Transverse colon (tissue), 4 donors: ENCODE measurements around the gene ACTR8. TPM values are rescaled to one million over a fixed set of nuclear protein-coding genes. Genes with fewer than 3 reads are reported as not detected.

Source experiments
- DNase-seq: peaks from one replicate; pipeline ENCODE4 v3.0.0-alpha.2; 2019
- H3K27ac ChIP-seq, 4 donors: fragments of 200-600 bp; sonication (generic); 2 replicates each; pipeline ENCODE4 v1.5.1; 2016 to 2018; ENCODE audit warnings: inconsistent platforms in 4 of 4
- H3K27me3 ChIP-seq: fragments of 200-600 bp; sonication (generic); 2 replicates; pipeline ENCODE4 v1.5.1; 2017; ENCODE audit warnings: inconsistent platforms
- H3K36me3 ChIP-seq, 4 donors: fragments of 200-600 bp; sonication (generic); 2 replicates each; pipeline ENCODE4 v1.5.1; 2017 to 2019; ENCODE audit warnings: inconsistent platforms in 4 of 4
- H3K4me1 ChIP-seq, 4 donors: fragments of 200-600 bp; sonication (generic); 2 replicates each; pipeline ENCODE4 v1.5.1; 2017 to 2020; ENCODE audit warnings: inconsistent platforms in 4 of 4
- H3K4me3 ChIP-seq, 4 donors: fragments of 200-600 bp; sonication (generic); 1 replicate in 1 of 4; 2 replicates in 3 of 4; pipeline versions ENCODE4 v1.5.1 to v1.6.1; 2017 to 2019; ENCODE audit warnings: inconsistent platforms in 4 of 4
- H3K9me3 ChIP-seq, 2 donors: fragments of 200-600 bp; sonication (generic); 2 replicates each; pipeline ENCODE4 v1.5.1; 2017 to 2019; ENCODE audit warnings: inconsistent platforms in 2 of 2
- EP300 ChIP-seq: sonication (generic); formaldehyde crosslinking; IDR thresholded peaks from one replicate; pipeline ENCODE4 v1.6.1; 2017; ENCODE audit warnings: antibody characterized with exemption, low read depth
- POLR2A ChIP-seq: fragments of 450-650 bp; IDR thresholded peaks from one replicate; pipeline ENCODE4 v1.6.1; 2016; ENCODE audit warnings: antibody characterized with exemption, mild to moderate bottlenecking, moderate library complexity
- POLR2AphosphoS5 ChIP-seq, 3 donors: sonication (generic); formaldehyde crosslinking; IDR thresholded peaks; one replicate each; pipeline ENCODE4 v1.6.1; 2016; ENCODE audit warnings: antibody characterized with exemption in 3 of 3
- WGBS, 2 donors: methylation state at CpG; one replicate each; pipeline ENCODE4 v1.1.5; 2018; ENCODE audit warnings: low coverage in 1 of 2; 5-methylcytosine and 5-hydroxymethylcytosine counted together
- in situ Hi-C, 4 donors: fragments of 200-750 bp; cut with MboI; loops; one replicate each; pipeline versions ENCODE4 v1.15.0 to v1.15.1; 2017; ENCODE audit warnings: low sequenced_read_pairs in 3 of 4, low pct_ligation_motif_present in 1 of 4, low pct_unique_long_range_greater_than_20kb in 1 of 4
- intact Hi-C: fragments of 100-400 bp; cut with DNase I; formaldehyde crosslinking; loops from one replicate; pipeline ENCODE4 v1.15.1; 2023; ENCODE audit warnings: low total_unique reads
- total RNA-seq, 4 donors: library from RNA; depleted of rRNA; stranded (reverse); fragments of >200 nt; gene quantifications; one replicate each; pipeline ENCODE4 v1.1.0, GENCODE V29; 2016
- TF ChIP-seq, protein P1 (sequence below), 5 experiments: fragments of 200-600 bp in 3 of 5; fragments of 450-650 bp in 2 of 5; sonication (generic) in 3 of 5; IDR thresholded peaks; 1 replicate in 2 of 5; 2 replicates in 3 of 5; pipeline ENCODE4 v1.5.1; 2016 to 2017; ENCODE audit warnings: antibody characterized with exemption in 5 of 5, inconsistent platforms in 3 of 5, mild to moderate bottlenecking in 2 of 5, moderate library complexity in 1 of 5

ACTR8 gene
- total RNA-seq, 4 donors from 2014 or later = 23.2 to 31.8 (median 28.7) TPM

DNA sequence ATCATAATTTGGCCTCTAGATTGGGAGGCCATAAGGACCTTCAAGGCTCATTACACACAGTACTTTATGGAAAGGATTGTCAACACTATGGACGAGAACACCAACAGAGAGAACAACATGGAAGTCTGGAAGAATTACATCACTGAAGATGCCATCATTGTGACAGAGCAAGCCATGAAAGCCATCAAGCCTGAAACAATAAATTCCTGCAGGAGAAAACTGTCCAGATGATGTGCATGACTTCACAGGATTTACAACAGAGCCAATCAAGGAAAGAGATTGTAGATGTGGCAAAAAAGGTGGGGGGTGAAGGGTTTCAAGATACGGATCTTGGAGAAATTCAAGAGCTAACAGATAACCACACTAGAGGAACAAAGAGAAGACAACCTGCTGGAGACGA is 19.7 kb downstream of the ACTR8 start:
- intact Hi-C loops = no loop called here
- Histone ChIP-seq H3K4me1 (no peaks in the 10 kb centered on the region), H3K4me3 (no peak overlapping the region), H3K9me3 (no peaks in the 10 kb centered on the region), H3K36me3 (peaks cover 0 to 47% (median 18%) of the 10 kb centered on the region in 4 donors), H3K27ac (no peak overlapping the region), H3K27me3 (no peaks in the 10 kb centered on the region)
- no peak for TF ChIP-seq POLR2AphosphoS5 (IDR thresholded peaks at IDR 0.05)
- TF ChIP-seq POLR2A = no peak
- TF ChIP-seq, protein P1, sequence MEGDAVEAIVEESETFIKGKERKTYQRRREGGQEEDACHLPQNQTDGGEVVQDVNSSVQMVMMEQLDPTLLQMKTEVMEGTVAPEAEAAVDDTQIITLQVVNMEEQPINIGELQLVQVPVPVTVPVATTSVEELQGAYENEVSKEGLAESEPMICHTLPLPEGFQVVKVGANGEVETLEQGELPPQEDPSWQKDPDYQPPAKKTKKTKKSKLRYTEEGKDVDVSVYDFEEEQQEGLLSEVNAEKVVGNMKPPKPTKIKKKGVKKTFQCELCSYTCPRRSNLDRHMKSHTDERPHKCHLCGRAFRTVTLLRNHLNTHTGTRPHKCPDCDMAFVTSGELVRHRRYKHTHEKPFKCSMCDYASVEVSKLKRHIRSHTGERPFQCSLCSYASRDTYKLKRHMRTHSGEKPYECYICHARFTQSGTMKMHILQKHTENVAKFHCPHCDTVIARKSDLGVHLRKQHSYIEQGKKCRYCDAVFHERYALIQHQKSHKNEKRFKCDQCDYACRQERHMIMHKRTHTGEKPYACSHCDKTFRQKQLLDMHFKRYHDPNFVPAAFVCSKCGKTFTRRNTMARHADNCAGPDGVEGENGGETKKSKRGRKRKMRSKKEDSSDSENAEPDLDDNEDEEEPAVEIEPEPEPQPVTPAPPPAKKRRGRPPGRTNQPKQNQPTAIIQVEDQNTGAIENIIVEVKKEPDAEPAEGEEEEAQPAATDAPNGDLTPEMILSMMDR (IDR thresholded peaks at IDR 0.05) = no peak
- TF ChIP-seq EP300 = no peak
- WGBS, 2 donors = 83 to 93% methylated on average over 3 of the region's 3 CpGs
- in situ Hi-C loops = no loop called here
- DNase-seq = no peak

DNA sequence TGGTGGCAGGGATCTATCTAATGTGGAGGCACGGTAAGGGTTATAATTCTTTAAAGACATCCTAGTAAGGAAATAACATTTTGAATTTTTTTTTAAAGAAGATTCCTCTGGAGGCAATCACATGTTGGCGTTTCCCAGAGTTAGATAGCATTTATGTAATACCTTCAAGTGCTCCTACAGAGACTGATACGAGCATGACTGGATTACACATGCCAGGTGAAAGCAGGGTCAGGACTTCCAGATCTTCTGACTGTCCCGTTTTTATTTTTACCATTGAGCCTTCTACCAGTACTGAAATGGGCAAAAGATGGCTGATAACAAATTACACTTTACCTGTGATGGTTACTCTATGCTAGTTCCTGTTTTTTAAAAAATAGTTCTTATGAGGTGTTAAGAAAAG is 21.8 kb downstream of the ACTR8 start:
- TF ChIP-seq EP300 = no peak
- TF ChIP-seq POLR2A = no peak
- TF ChIP-seq POLR2AphosphoS5 (IDR thresholded peaks at IDR 0.05) = no peak
- TF ChIP-seq, protein P1 (IDR thresholded peaks at IDR 0.05) = no peak
- no peaks in the 10 kb centered on the region for H3K27me3 ChIP-seq
- H3K27ac ChIP-seq = no peak overlapping the region
- H3K4me1 ChIP-seq = no peaks in the 10 kb centered on the region
- H3K9me3 ChIP-seq = no peaks in the 10 kb centered on the region
- H3K4me3 ChIP-seq = no peak overlapping the region
- WGBS, 2 donors = 72 to 100% methylated on average over 2 to 4 of the region's 4 CpGs
- DNase-seq = no peak
- H3K36me3 ChIP-seq = peaks cover 0 to 44% (median 15%) of the 10 kb centered on the region in 4 donors
- in situ Hi-C loops = no loop called here
- intact Hi-C loops = no loop called here

DNA sequence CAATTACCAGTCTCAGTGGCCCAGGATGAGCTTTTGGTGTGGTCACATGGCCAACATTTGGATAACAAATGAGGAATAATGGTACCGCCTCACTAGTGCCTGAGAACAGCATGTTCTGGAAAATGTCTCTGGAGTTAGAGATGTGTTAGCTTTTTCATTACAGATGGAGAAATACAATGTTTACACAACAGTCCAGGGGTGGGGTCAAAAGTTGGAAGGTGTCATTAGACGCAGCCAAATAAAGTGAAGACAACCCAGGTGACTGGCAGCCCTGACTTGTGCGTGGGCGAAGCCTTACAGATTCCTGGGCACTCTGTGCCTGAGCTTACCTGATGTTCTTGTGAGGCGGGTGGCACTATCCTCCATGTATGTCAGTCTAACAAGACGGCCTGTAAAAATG is 22.8 kb downstream of the ACTR8 start:
- Histone ChIP-seq H3K27ac (no peak overlapping the region), H3K27me3 (no peaks in the 10 kb centered on the region), H3K4me1 (no peaks in the 10 kb centered on the region), H3K36me3 (peaks cover 0 to 37% (median 11%) of the 10 kb centered on the region in 4 donors), H3K4me3 (no peak overlapping the region), H3K9me3 (no peaks in the 10 kb centered on the region)
- no peak for DNase-seq
- TF ChIP-seq POLR2AphosphoS5 (IDR thresholded peaks at IDR 0.05) (no peak), EP300 (no peak), POLR2A (no peak)
- TF ChIP-seq, protein P1 (IDR thresholded peaks at IDR 0.05) = no peak
- 79 to 84% methylated on average over 5 to 6 of the region's 6 CpGs for WGBS, 2 donors
- intact Hi-C loops = no loop called here
- in situ Hi-C loops = no loop called here

DNA sequence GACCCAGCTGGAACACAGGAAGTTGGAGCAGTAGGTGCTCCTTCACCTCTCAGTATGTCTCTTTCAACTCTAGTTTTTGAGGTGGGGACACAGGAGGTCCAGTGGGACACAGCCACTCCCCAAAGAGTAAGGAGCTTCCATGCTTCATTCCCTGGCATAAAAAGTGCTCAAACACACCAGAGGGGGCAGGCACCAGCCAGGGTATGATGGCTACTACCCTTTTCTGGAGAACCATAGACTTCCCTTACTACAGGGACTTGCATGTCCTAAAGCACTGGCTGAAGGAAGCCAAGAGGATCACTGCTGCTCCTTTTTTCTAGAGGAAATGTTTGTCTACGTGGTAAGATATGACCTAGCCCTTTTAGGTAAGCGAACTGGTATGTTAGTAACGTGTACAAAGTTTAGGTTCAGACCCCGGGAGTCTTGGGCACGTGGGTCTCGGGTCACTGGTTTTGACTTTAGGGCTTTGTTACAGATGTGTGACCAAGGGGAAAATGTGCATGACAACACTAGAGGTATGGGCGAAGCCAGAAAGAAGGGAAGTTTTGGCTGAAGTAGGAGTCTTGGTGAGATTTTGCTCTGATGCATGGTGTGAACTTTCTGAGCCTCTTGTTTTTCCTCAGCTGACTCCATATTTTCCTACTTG is 23.7 kb downstream of the ACTR8 start:
- H3K4me1 ChIP-seq = no peaks in the 10 kb centered on the region
- no peak overlapping the region for H3K4me3 ChIP-seq
- no peak for DNase-seq
- no peaks in the 10 kb centered on the region for H3K9me3 ChIP-seq
- WGBS, 2 donors = 81 to 87% methylated on average over 3 to 7 of the region's 7 CpGs
- intact Hi-C loops (no loop called here), in situ Hi-C loops (no loop called here)
- no peaks in the 10 kb centered on the region for H3K27me3 ChIP-seq
- no peak overlapping the region for H3K27ac ChIP-seq
- H3K36me3 ChIP-seq = peaks cover 0 to 29% (median 8%) of the 10 kb centered on the region in 4 donors
- no peak for TF ChIP-seq POLR2A

DNA sequence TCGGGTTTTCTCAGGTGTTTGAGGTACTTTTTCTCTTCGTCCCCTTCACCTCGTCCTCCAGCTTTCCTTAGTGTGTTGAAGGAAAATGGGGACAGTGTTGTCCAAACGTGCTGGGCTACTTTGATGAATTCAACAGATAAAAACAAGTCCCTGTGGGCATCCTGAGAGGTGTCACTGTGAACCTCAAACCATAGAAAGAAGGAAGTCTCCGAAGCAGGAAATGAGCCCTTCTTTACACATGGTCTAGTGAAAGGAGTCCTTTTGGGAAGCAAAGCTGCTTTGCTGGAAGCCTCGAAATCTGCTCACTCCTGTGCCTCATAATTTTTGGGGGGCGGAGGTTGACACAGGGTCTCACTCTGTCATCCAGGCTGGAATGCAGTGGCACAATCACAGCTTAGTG is 25.0 kb downstream of the ACTR8 start:
- TF ChIP-seq, protein P1 (IDR thresholded peaks at IDR 0.05) = no peak
- TF ChIP-seq POLR2AphosphoS5 (IDR thresholded peaks at IDR 0.05) = no peak
- TF ChIP-seq POLR2A = no peak
- TF ChIP-seq EP300 = no peak
- no peak overlapping the region for H3K4me3 ChIP-seq
- in situ Hi-C loops (no loop called here), intact Hi-C loops (no loop called here)
- no peaks in the 10 kb centered on the region for H3K27me3 ChIP-seq
- H3K9me3 ChIP-seq = no peaks in the 10 kb centered on the region
- peaks cover 0 to 20% (median 5%) of the 10 kb centered on the region in 4 donors for H3K36me3 ChIP-seq
- no peak for DNase-seq
- no peak overlapping the region for H3K27ac ChIP-seq
- WGBS, 2 donors = 80 to 83% methylated on average over 3 to 7 of the region's 7 CpGs
- H3K4me1 ChIP-seq = no peaks in the 10 kb centered on the region
